Naive thymus-derived CD8-positive, alpha-beta T cell (primary cell): Measurements from ENCODE around the gene HMX3. TPM values are rescaled to one million over a fixed set of nuclear protein-coding genes. Genes with fewer than 3 reads are reported as not detected.

ENCODE experiments used
- ATAC-seq, 2 donors: fragments of 150-1000 bp; cut with Tn5 transposase in 1 of 2; sonication (Bioruptor Pico), chemical (Tn5 transposase) in 1 of 2; 1 replicate in 1 of 2; 2 replicates in 1 of 2; pipeline ENCODE4 v1.10.0; 2021; ENCODE audit warnings: mild to moderate bottlenecking in 2 of 2, moderate library complexity in 2 of 2
- POLR2A ChIA-PET: fragments of 350-600 bp; sonication (Branson Sonifier 250); formaldehyde crosslinking; loops from one replicate; lab custom pipeline; 2021; ENCODE audit warnings: antibody characterized with exemption; lab: Charles Lee
- DNase-seq, 10 donors: peaks; one replicate each; pipeline versions ENCODE4 v3.0.0 to v3.0.0-alpha.2; 2020 to 2022
- H3K27ac Mint-ChIP-seq, 10 donors: one replicate each; pipeline ENCODE4 v1.8.0; 2020 to 2022; ENCODE audit warnings: mild to moderate bottlenecking in 10 of 10, mixed read lengths in 10 of 10, moderate library complexity in 4 of 10, inconsistent platforms in 1 of 10
- H3K27me3 Mint-ChIP-seq, 5 donors: one replicate each; pipeline ENCODE4 v1.8.0; 2021 to 2022; ENCODE audit warnings: mixed read lengths in 5 of 5
- H3K36me3 Mint-ChIP-seq, 3 donors: one replicate each; pipeline ENCODE4 v1.8.0; 2020 to 2022; ENCODE audit warnings: mixed read lengths in 3 of 3, mild to moderate bottlenecking in 2 of 3, inconsistent platforms in 1 of 3
- H3K4me1 Mint-ChIP-seq, 4 donors: one replicate each; pipeline ENCODE4 v1.8.0; 2021 to 2022; ENCODE audit warnings: mixed read lengths in 4 of 4
- H3K4me3 Mint-ChIP-seq, 10 donors: one replicate each; pipeline ENCODE4 v1.8.0; 2020 to 2022; ENCODE audit warnings: mild to moderate bottlenecking in 10 of 10, mixed read lengths in 10 of 10, moderate library complexity in 6 of 10, inconsistent platforms in 1 of 10
- H3K9me3 Mint-ChIP-seq, 9 donors: one replicate each; pipeline ENCODE4 v1.8.0; 2020 to 2022; ENCODE audit warnings: mixed read lengths in 9 of 9, mild to moderate bottlenecking in 3 of 9, inconsistent platforms in 1 of 9, moderate library complexity in 1 of 9
- polyA plus RNA-seq, 3 donors: library from polyadenylated mRNA; unstranded; fragments of 300-500 nt; fragmentation: Illumina TruSeq; gene quantifications; one replicate each; pipeline ENCODE4 v1.2.3, GENCODE V29; 2021
- total RNA-seq, 8 experiments: library from RNA in 2 of 8; stranded (reverse) in 2 of 8; gene quantifications; one replicate each; pipeline ENCODE4 v1.2.3 and lab custom pipeline; 2021 to 2026

HMX3 gene
- total and polyA plus RNA-seq, 5 experiments from 2014 or later: not detected

- H3K9me3 Mint-ChIP-seq: no peaks in the 10 kb centered on the region
- H3K4me1 Mint-ChIP-seq: peaks cover 22 to 61% (median 58%) of the 10 kb centered on the region in 4 donors
- peak overlapping the region in 1 of 10 donors; percentile 50 for H3K27ac Mint-ChIP-seq
- peak overlapping the region; percentile 77 to 87 (median 84) for H3K4me3 Mint-ChIP-seq
- no peak for ATAC-seq
- DNase-seq: peak in 1 of 10 donors; percentile 65
- POLR2A ChIA-PET: interaction anchor here (0.7 to 0.9 kb wide), 3 partner anchors 10 to 115 kb away, joined by 3 read pairs; no protein-coding TSS in a partner anchor
- peaks cover 0 to 11% (median 4%) of the 10 kb centered on the region in 3 donors for H3K36me3 Mint-ChIP-seq
- peaks cover 13 to 40% (median 31%) of the 10 kb centered on the region in 5 donors for H3K27me3 Mint-ChIP-seq
Observed at GRCh38 chr10:123150986-123151736, 15.4 kb downstream of the HMX3 start.

GRCh38 chr10:123151737-123152135 is 16.0 kb downstream of the HMX3 start:
- H3K9me3 Mint-ChIP-seq: no peaks in the 10 kb centered on the region
- ATAC-seq (no peak), DNase-seq (no peak)
- peaks cover 12 to 36% (median 29%) of the 10 kb centered on the region in 5 donors for H3K27me3 Mint-ChIP-seq
- H3K36me3 Mint-ChIP-seq: peaks cover 0 to 17% (median 7%) of the 10 kb centered on the region in 3 donors
- H3K4me3 Mint-ChIP-seq: peak overlapping the region; percentile 77 to 87 (median 84)
- peak overlapping the region in 1 of 10 donors; percentile 50 for H3K27ac Mint-ChIP-seq
- POLR2A ChIA-PET: interaction anchor here (0.7 kb wide), 1 partner anchor 115 kb away, joined by 3 read pairs; no protein-coding TSS in a partner anchor
- peaks cover 22 to 64% (median 60%) of the 10 kb centered on the region in 4 donors for H3K4me1 Mint-ChIP-seq

DNA sequence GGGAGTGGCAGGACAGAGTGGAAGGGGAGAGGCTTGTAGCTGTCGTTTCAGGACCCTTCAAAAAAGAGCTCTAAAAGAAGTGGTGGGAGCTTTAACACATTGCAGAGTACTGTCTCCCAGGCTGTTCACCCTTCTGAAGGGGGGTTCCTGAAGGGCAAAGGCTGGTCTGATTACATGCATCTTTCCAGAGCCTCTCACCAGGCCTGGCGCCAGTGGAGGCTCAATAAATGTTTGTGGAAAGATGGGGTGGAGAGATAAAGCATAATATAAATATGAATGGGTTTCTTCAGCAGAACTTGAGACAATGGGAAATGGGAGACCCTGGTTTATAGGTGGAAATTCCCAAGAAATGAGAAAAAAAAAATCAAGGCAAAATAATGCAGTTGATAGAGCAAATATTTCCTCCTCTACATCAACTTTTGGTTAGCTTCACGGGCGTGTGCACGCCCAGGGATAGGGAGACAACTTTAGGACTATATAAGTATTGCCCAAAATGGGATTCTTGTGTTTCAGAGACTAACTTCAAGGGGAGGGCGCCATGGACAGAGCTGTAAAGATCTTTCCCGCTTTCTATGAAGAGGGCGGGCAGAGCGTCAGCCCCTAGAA is 17.8 kb downstream of the HMX3 start:
- peaks cover 9 to 36% (median 19%) of the 10 kb centered on the region in 3 donors for H3K36me3 Mint-ChIP-seq
- H3K27me3 Mint-ChIP-seq: peaks cover 5 to 26% (median 22%) of the 10 kb centered on the region in 5 donors
- H3K27ac Mint-ChIP-seq: peak overlapping the region; percentile 95 to 99 (median 98)
- no peak for DNase-seq
- H3K4me3 Mint-ChIP-seq: peak overlapping the region; percentile 94 to 100 (median 100)
- no peak for ATAC-seq
- H3K9me3 Mint-ChIP-seq: no peaks in the 10 kb centered on the region
- peaks cover 29 to 74% (median 73%) of the 10 kb centered on the region in 4 donors for H3K4me1 Mint-ChIP-seq
- POLR2A ChIA-PET: interaction anchor here (0.6 to 1.8 kb wide), 12 partner anchors 8 to 779 kb away, joined by 3 to 28 read pairs (median 4); partner anchors contain the start of genes C10orf88, IKZF5, PLEKHA1 and PSTK

GRCh38 chr10:123154092-123154710 is 18.4 kb downstream of the HMX3 start, which contains the start of gene BUB3:
TSS of gene BUB3 (plus strand) at chr10:123154402. CDS start at chr10:123154918, 516 bp downstream.
- H3K4me1 Mint-ChIP-seq: peaks cover 24 to 74% (median 72%) of the 10 kb centered on the region in 4 donors
- H3K27me3 Mint-ChIP-seq: peaks cover 0 to 21% (median 16%) of the 10 kb centered on the region in 5 donors
- DNase-seq: peak; percentile 73 to 97 (median 90)
- peaks cover 9 to 39% (median 19%) of the 10 kb centered on the region in 3 donors for H3K36me3 Mint-ChIP-seq
- peak; percentile 87 to 90 for ATAC-seq
- peak within 1 kb of the TSS; percentile 94 to 100 (median 100) for H3K4me3 Mint-ChIP-seq
- peak within 1 kb of the TSS; percentile 95 to 99 (median 98) for H3K27ac Mint-ChIP-seq
- no peaks in the 10 kb centered on the region for H3K9me3 Mint-ChIP-seq
- POLR2A ChIA-PET: interaction anchor here (0.6 to 1.8 kb wide), 11 partner anchors 9 to 780 kb away, joined by 3 to 28 read pairs (median 4); partner anchors contain the start of genes C10orf88, IKZF5, PLEKHA1 and PSTK

- POLR2A ChIA-PET: interaction anchor here (1.0 to 1.8 kb wide), 6 partner anchors 9 to 780 kb away, joined by 3 to 28 read pairs (median 6); partner anchors contain the start of genes IKZF5 and PLEKHA1
- no peaks in the 10 kb centered on the region for H3K9me3 Mint-ChIP-seq
- ATAC-seq (peak; percentile 15 to 29), DNase-seq (peak in 2 of 10 donors; percentile 28 to 46)
- H3K36me3 Mint-ChIP-seq: peaks cover 9 to 42% (median 19%) of the 10 kb centered on the region in 3 donors
- H3K27me3 Mint-ChIP-seq: peaks cover 0 to 17% (median 8%) of the 10 kb centered on the region in 5 donors
- peak overlapping the region; percentile 89 to 99 (median 97) for H3K27ac Mint-ChIP-seq
- H3K4me3 Mint-ChIP-seq: peak overlapping the region; percentile 94 to 100 (median 100)
- peaks cover 24 to 78% (median 76%) of the 10 kb centered on the region in 4 donors for H3K4me1 Mint-ChIP-seq
Observed at GRCh38 chr10:123154711-123155505, 19.1 kb downstream of the HMX3 start.

DNA sequence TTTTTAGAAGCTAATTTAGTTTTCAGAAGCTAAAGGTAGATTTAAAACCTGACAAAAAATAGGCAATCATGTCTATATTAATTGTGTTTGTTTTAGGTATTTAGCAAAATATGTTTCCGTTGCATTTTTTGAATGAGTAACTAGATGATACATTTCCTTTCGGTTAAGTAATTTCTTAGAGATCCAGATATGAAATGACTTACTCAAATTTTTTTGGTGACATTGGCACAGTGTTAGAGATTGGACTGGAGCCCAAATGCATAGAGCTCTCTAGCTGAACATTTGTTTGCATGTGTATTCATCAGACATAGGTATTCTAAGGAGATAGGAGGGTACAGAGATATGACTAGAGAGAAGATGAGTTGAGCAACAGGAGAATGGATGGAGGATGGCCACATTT is 20.3 kb downstream of the HMX3 start:
- Mint-ChIP-seq H3K9me3 (no peaks in the 10 kb centered on the region), H3K4me1 (peaks cover 26 to 82% (median 78%) of the 10 kb centered on the region in 4 donors), H3K27me3 (peaks cover 0 to 9% (median 0%) of the 10 kb centered on the region in 5 donors), H3K4me3 (peak overlapping the region in 9 of 10 donors; percentile 15 to 100 (median 46)), H3K36me3 (peaks cover 9 to 49% (median 19%) of the 10 kb centered on the region in 3 donors), H3K27ac (peak overlapping the region in 4 of 10 donors; percentile 5 to 80 (median 46))
- no peak for ATAC-seq
- DNase-seq: no peak
- POLR2A ChIA-PET: no interaction called here

GRCh38 chr10:123157210-123157609 is 21.4 kb downstream of the HMX3 start:
- H3K27me3 Mint-ChIP-seq: no peaks in the 10 kb centered on the region
- ATAC-seq (no peak), DNase-seq (no peak)
- H3K4me1 Mint-ChIP-seq: peaks cover 26 to 83% (median 81%) of the 10 kb centered on the region in 4 donors
- H3K4me3 Mint-ChIP-seq: peak overlapping the region in 9 of 10 donors; percentile 5 to 61 (median 31)
- H3K27ac Mint-ChIP-seq: peak overlapping the region in 5 of 10 donors; percentile 22 to 44 (median 28)
- POLR2A ChIA-PET: no interaction called here
- H3K9me3 Mint-ChIP-seq: no peaks in the 10 kb centered on the region
- H3K36me3 Mint-ChIP-seq: peaks cover 9 to 58% (median 25%) of the 10 kb centered on the region in 3 donors

GRCh38 chr10:123158682-123159081 is 22.9 kb downstream of the HMX3 start:
- POLR2A ChIA-PET: interaction anchor here (0.5 to 0.9 kb wide), 3 partner anchors 9 to 1575 kb away, joined by 3 to 5 read pairs (median 3); no protein-coding TSS in a partner anchor
- no peaks in the 10 kb centered on the region for H3K9me3 Mint-ChIP-seq
- H3K4me3 Mint-ChIP-seq: peak overlapping the region in 5 of 10 donors; percentile 5 to 37 (median 20)
- peak overlapping the region in 6 of 10 donors; percentile 0 to 65 (median 31) for H3K27ac Mint-ChIP-seq
- DNase-seq (no peak), ATAC-seq (no peak)
- peaks cover 23 to 78% (median 77%) of the 10 kb centered on the region in 4 donors for H3K4me1 Mint-ChIP-seq
- peaks cover 9 to 73% (median 36%) of the 10 kb centered on the region in 3 donors for H3K36me3 Mint-ChIP-seq
- H3K27me3 Mint-ChIP-seq: no peaks in the 10 kb centered on the region

DNA sequence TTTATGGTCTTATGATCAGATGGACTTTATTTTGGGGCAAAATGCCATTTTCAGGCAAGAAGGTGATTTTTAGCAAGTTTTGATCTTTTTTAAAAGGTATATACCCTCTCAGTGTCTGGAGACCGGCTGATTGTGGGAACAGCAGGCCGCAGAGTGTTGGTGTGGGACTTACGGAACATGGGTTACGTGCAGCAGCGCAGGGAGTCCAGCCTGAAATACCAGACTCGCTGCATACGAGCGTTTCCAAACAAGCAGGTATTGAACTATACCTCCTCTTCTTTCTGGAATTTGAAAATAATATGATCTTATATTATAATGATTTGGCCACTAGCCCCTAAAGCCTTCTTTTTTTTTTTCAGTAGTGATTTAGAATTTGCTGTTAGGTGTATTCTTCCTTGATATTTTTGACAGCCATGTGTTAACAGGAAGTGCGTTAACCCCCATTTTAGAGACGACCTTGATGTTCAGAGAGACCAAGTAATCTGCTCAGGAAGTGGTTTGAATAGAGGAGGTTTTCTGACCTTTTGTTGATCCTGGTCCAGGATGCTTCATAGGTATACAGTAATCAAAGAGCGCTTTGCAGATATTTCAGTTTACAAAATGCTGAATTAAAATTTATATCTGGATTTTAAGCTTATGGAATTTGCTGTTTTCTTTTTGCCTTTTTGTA is 24.7 kb downstream of the HMX3 start:
- H3K27ac Mint-ChIP-seq: peak overlapping the region; percentile 15 to 90 (median 70)
- POLR2A ChIA-PET: interaction anchor here (0.5 to 2.1 kb wide), 5 partner anchors 68 to 1906 kb away, joined by 3 to 7 read pairs (median 3); no protein-coding TSS in a partner anchor

DNA sequence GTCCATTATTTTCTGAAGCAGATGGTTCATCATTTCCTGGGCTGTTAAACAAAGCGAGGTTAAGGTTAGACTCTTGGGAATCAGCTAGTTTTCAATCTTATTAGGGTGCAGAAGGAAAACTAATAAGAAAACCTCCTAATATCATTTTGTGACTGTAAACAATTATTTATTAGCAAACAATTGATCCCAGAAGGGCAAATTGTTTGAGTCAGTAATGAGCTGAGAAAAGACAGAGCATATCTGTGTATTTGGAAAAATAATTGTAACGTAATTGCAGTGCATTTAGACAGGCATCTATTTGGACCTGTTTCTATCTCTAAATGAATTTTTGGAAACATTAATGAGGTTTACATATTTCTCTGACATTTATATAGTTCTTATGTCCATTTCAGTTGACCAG is 28.5 kb downstream of the HMX3 start:
- Mint-ChIP-seq H3K4me3 (no peak overlapping the region), H3K27ac (no peak overlapping the region), H3K36me3 (peaks cover 8 to 84% (median 38%) of the 10 kb centered on the region in 3 donors), H3K9me3 (no peaks in the 10 kb centered on the region), H3K4me1 (peaks cover 13 to 58% (median 40%) of the 10 kb centered on the region in 4 donors), H3K27me3 (no peaks in the 10 kb centered on the region)
- DNase-seq (no peak), ATAC-seq (no peak)
- POLR2A ChIA-PET: no interaction called here

More for the DNA sequence above, 24.7 kb downstream of the HMX3 start:
- Mint-ChIP-seq H3K36me3 (peaks cover 12 to 84% (median 39%) of the 10 kb centered on the region in 3 donors), H3K4me1 (peaks cover 20 to 76% (median 66%) of the 10 kb centered on the region in 4 donors), H3K4me3 (peak overlapping the region; percentile 46 to 76 (median 64)), H3K9me3 (no peaks in the 10 kb centered on the region), H3K27me3 (no peaks in the 10 kb centered on the region)
- ATAC-seq (peak; percentile 95 to 100), DNase-seq (peak in 5 of 10 donors; percentile 36 to 81 (median 65))
